ENCODE data around the gene PLEKHA7. TPM values are rescaled to one million over a fixed set of nuclear protein-coding genes. Genes with fewer than 3 reads are reported as not detected.

Gene PLEKHA7
- total RNA-seq, 1 donor from 2014 or later, result 45.9 TPM

DNA sequence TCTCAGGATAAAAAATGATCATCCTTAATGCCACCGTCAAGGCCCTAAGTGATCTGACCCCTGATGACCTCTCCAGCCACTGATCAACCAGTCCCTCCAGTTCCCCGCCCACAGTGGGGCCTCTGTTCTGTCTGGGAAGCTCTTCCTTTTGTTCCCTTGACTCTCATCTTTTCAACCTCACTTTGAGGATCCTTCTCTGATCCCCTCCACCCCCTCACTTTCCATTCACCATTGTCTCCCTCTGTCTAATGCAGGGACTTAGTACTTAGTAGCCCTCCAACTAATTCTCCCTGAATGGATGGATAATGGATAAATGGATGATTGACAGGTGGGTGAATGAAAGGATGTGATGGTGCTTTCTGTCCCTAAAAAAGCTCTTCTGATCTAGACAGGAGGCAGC is 230.1 kb downstream of the PLEKHA7 start:
- Histone ChIP-seq H3K9me3 (no peaks in the 10 kb centered on the region), H3K27me3 (no peaks in the 10 kb centered on the region), H3K4me1 (peaks cover 18% of the 10 kb centered on the region), H3K4me3 (no peak overlapping the region), H3K36me3 (no peaks in the 10 kb centered on the region), H3K27ac (no peak overlapping the region)
- no peak for DNase-seq (ENCODE audit: extremely low spot score in 2 of 2)
- TF ChIP-seq POLR2A (IDR thresholded peaks at IDR 0.05) (no peak), POLR2AphosphoS5 (IDR thresholded peaks at IDR 0.05; ENCODE audit: insufficient read depth in 1 of 2, low read depth in 1 of 2) (no peak)
- TF ChIP-seq, protein P1, sequence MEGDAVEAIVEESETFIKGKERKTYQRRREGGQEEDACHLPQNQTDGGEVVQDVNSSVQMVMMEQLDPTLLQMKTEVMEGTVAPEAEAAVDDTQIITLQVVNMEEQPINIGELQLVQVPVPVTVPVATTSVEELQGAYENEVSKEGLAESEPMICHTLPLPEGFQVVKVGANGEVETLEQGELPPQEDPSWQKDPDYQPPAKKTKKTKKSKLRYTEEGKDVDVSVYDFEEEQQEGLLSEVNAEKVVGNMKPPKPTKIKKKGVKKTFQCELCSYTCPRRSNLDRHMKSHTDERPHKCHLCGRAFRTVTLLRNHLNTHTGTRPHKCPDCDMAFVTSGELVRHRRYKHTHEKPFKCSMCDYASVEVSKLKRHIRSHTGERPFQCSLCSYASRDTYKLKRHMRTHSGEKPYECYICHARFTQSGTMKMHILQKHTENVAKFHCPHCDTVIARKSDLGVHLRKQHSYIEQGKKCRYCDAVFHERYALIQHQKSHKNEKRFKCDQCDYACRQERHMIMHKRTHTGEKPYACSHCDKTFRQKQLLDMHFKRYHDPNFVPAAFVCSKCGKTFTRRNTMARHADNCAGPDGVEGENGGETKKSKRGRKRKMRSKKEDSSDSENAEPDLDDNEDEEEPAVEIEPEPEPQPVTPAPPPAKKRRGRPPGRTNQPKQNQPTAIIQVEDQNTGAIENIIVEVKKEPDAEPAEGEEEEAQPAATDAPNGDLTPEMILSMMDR (IDR thresholded peaks at IDR 0.05), result no peak
- intact Hi-C loops (cut with DNase I), result no loop called here

DNA sequence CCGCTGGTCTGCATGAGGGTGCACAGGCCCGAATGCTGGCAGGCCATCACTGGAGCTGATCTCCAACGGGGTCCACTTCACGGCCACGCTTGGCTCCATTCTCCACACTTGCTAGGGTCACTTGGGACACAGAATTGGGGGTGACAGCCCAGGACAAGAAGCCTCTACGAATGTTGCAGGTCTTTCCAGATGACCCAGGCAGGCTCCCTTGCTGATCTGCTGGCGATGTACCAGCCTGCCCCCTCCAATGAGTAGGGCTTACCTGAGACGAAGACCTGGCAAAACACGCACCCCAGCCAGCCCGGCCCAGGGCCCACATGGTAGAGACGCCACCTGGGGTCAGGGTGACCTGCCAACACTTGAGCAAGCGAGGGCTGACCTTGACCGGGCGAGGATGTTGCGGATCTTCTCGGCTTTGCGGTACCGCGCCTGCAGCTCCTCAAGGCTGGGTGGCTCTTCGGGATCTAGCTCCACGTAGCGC is 230.9 kb downstream of the PLEKHA7 start:
- Histone ChIP-seq H3K4me1 (peaks cover 10% of the 10 kb centered on the region), H3K27ac (no peak overlapping the region), H3K36me3 (no peaks in the 10 kb centered on the region), H3K9me3 (no peaks in the 10 kb centered on the region), H3K4me3 (no peak overlapping the region), H3K27me3 (no peaks in the 10 kb centered on the region)
- no peak for DNase-seq (ENCODE audit: extremely low spot score in 2 of 2)
- intact Hi-C loops (cut with DNase I), result no loop called here
- TF ChIP-seq POLR2A (IDR thresholded peaks at IDR 0.05) (no peak), POLR2AphosphoS5 (IDR thresholded peaks at IDR 0.05; ENCODE audit: insufficient read depth in 1 of 2, low read depth in 1 of 2) (no peak)
- TF ChIP-seq, protein P1 (IDR thresholded peaks at IDR 0.05), result no peak

DNA sequence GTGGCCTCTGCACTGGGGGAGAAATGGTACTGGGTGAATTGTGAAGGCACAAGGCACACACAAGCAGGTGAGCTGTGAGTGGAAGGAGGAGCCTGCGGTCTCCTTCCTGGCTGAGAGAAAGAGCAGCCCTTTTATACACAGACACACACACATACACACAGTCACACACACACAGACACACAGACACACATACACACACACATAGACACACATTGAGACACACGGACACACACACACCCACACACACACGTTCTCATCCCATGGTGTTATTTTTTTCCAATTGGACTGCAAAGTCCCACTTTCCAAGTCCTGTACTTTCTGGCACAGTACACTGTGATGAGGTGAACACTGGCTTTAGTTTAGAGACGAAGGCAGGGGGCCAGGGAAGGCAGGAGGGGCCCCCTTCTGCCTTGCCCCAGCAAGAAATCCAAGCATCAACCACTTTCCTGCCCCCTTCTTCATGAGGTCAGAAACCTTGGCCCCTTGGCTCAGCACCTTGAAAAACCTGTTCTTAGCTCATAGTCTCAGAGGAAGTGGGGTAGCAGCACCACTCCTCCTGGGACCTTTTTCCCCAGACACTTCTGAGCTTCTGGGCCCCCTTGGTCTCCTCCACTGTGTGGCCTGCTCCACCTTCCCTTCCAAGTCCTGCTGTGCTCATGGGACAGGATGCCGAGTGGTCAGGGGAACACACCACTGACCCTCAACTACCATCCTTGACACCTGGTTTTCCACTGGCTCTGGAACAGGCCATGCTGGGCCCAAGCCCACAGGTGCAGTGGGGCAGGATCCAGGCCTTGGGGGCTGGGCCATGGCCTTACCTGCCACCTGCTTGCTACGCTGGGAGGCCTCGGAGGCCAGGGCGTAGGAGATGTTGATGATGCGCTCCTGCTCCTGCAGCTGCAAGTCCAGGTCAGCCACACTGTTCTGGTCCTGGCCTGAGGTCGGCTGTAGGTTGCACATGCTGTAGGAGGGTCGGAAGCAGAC is 232.0 kb downstream of the PLEKHA7 start:
- no peaks in the 10 kb centered on the region for H3K36me3 ChIP-seq
- intact Hi-C loops (cut with DNase I), result no loop called here
- no peak overlapping the region for H3K4me3 ChIP-seq
- TF ChIP-seq, protein P1 (IDR thresholded peaks at IDR 0.05), result no peak
- TF ChIP-seq POLR2A (IDR thresholded peaks at IDR 0.05) (no peak), POLR2AphosphoS5 (IDR thresholded peaks at IDR 0.05; ENCODE audit: insufficient read depth in 1 of 2, low read depth in 1 of 2) (no peak)
- no peaks in the 10 kb centered on the region for H3K9me3 ChIP-seq
- peak in 1 of 2 donors; percentile 81 for DNase-seq (ENCODE audit: extremely low spot score in 2 of 2)
- no peaks in the 10 kb centered on the region for H3K27me3 ChIP-seq
- peaks cover 3% of the 10 kb centered on the region for H3K4me1 ChIP-seq
- no peak overlapping the region for H3K27ac ChIP-seq

DNA sequence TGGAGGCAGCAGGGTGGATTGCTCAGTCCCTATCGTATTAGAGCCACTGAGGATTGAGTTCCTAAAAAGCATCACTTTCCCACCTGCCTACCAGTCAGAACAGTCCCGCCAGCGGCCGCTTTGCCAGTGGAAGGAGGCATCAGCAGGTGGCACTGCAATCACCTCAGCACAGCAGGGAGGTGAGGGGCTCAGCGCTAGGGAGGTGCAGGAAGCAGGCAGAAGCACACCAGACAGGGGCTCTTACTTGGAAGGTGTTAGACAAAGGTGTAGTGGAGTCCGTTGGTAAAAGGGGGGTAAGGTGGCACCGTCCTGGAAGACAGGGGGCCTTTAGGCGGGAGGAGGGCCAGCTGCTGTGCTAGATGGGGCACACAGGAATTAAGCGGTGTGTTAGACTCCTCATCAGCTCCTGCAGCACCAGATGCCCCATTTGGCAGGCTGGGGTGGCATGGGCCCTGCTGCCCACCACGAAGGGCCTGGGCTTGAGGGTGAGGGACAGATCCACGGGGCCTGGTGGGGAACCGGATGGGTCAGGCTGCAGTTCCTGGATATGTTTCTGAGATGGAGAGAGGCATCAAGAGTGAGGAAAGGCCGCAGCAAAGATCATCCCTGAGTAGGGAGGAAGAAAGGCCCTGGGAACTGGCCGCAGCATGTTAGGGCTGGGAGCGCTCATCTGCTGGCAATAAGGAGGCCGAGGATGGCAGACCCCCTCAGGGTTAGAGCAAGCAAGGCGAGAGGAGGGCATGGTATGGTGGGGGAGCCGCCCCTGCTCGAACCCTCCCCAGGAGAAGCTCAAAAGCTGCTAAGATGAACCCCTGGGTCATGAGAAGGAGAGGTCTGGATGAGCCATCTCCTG is 233.3 kb downstream of the PLEKHA7 start:
- H3K4me3 ChIP-seq, result no peak overlapping the region
- peaks cover 7% of the 10 kb centered on the region for H3K4me1 ChIP-seq
- peak in 1 of 2 donors; percentile 83 for DNase-seq (ENCODE audit: extremely low spot score in 2 of 2)
- H3K9me3 ChIP-seq, result no peaks in the 10 kb centered on the region
- TF ChIP-seq, protein P1 (IDR thresholded peaks at IDR 0.05), result no peak
- TF ChIP-seq POLR2AphosphoS5 (IDR thresholded peaks at IDR 0.05; ENCODE audit: insufficient read depth in 1 of 2, low read depth in 1 of 2) (no peak), POLR2A (IDR thresholded peaks at IDR 0.05) (no peak)
- H3K36me3 ChIP-seq, result no peaks in the 10 kb centered on the region
- intact Hi-C loops (cut with DNase I), result no loop called here
- no peaks in the 10 kb centered on the region for H3K27me3 ChIP-seq
- H3K27ac ChIP-seq, result no peak overlapping the region

Data from vagina (tissue), 2 donors.